Lower lobe of right lung (tissue), 2 donors: ENCODE results near the gene CD4. TPM values are rescaled to one million over a fixed set of nuclear protein-coding genes. Genes with fewer than 3 reads are reported as not detected.

ENCODE experiments used
- ATAC-seq, 2 donors: fragments of 200-7000 bp; cut with Tn5 transposase; one replicate each; pipeline ENCODE4 v1.9.1; 2020 to 2022; ENCODE audit warnings: mild to moderate bottlenecking in 2 of 2, moderate library complexity in 2 of 2
- DNase-seq: peaks from one replicate; pipeline ENCODE4 v3.0.0-alpha.2; 2020
- H3K27ac ChIP-seq: fragments of 200-600 bp; one replicate; pipeline ENCODE4 v1.8.0; 2022
- H3K27me3 ChIP-seq: fragments of 200-600 bp; one replicate; pipeline ENCODE4 v1.8.0; 2022; ENCODE audit warnings: low read depth
- H3K36me3 ChIP-seq: fragments of 200-600 bp; one replicate; pipeline ENCODE4 v1.8.0; 2022; ENCODE audit warnings: mild to moderate bottlenecking
- H3K4me1 ChIP-seq: fragments of 200-600 bp; one replicate; pipeline ENCODE4 v1.8.0; 2022
- H3K4me3 ChIP-seq: fragments of 200-600 bp; one replicate; pipeline ENCODE4 v1.8.0; 2022; ENCODE audit warnings: mild to moderate bottlenecking
- H3K9me3 ChIP-seq: fragments of 200-600 bp; one replicate; pipeline ENCODE4 v1.8.0; 2022
- intact Hi-C: fragments of 100-400 bp; cut with DNase I; formaldehyde crosslinking; loops from one replicate; pipeline ENCODE4 v1.11.0; 2022
- total RNA-seq: library from RNA; stranded (reverse); fragmentation: NEBNext Ultra II Directional; extraction: Animal tissue kit (Norgen Biotek cat#: 25700); gene quantifications from one replicate; pipeline ENCODE4 v1.2.1, GENCODE V29; 2021
- TF ChIP-seq, protein P1 (sequence below): fragments of 200-600 bp; IDR thresholded peaks from one replicate; pipeline ENCODE4 v1.8.0; 2022; ENCODE audit warnings: antibody characterized with exemption, mild to moderate bottlenecking
- donor health status: DM: no; HTN: yes; CAD: no; lungs with severe emphysema.

Gene CD4
- total RNA-seq, 1 donor from 2014 or later: 80.3 TPM

- intact Hi-C loops: loop anchor here (10.0 kb wide), 1 partner anchor 50 kb away; no protein-coding TSS in a partner anchor
- TF ChIP-seq, protein P1, sequence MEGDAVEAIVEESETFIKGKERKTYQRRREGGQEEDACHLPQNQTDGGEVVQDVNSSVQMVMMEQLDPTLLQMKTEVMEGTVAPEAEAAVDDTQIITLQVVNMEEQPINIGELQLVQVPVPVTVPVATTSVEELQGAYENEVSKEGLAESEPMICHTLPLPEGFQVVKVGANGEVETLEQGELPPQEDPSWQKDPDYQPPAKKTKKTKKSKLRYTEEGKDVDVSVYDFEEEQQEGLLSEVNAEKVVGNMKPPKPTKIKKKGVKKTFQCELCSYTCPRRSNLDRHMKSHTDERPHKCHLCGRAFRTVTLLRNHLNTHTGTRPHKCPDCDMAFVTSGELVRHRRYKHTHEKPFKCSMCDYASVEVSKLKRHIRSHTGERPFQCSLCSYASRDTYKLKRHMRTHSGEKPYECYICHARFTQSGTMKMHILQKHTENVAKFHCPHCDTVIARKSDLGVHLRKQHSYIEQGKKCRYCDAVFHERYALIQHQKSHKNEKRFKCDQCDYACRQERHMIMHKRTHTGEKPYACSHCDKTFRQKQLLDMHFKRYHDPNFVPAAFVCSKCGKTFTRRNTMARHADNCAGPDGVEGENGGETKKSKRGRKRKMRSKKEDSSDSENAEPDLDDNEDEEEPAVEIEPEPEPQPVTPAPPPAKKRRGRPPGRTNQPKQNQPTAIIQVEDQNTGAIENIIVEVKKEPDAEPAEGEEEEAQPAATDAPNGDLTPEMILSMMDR: no peak
- peaks cover 18% of the 10 kb centered on the region for H3K4me1 ChIP-seq
- ATAC-seq (no peak), DNase-seq (no peak)
- H3K9me3 ChIP-seq: no peaks in the 10 kb centered on the region
- H3K36me3 ChIP-seq: no peaks in the 10 kb centered on the region
- H3K27ac ChIP-seq: no peak overlapping the region
- H3K27me3 ChIP-seq: no peaks in the 10 kb centered on the region
- H3K4me3 ChIP-seq: no peak overlapping the region
Observed at GRCh38 chr12:6784761-6785160, 4.6 kb upstream of the CD4 start.

- no peaks in the 10 kb centered on the region for H3K36me3 ChIP-seq
- H3K27me3 ChIP-seq: no peaks in the 10 kb centered on the region
- no peaks in the 10 kb centered on the region for H3K9me3 ChIP-seq
- DNase-seq (no peak), ATAC-seq (no peak)
- peaks cover 27% of the 10 kb centered on the region for H3K4me1 ChIP-seq
- intact Hi-C loops: loop anchor here (10.0 kb wide), 1 partner anchor 52 kb away; no protein-coding TSS in a partner anchor
- H3K4me3 ChIP-seq: no peak overlapping the region
- TF ChIP-seq, protein P1: no peak
- no peak overlapping the region for H3K27ac ChIP-seq
Observed at GRCh38 chr12:6786416-6787094, 2.8 kb upstream of the CD4 start.

- TF ChIP-seq, protein P1: no peak
- Histone ChIP-seq H3K27ac (no peak overlapping the region), H3K4me3 (no peak overlapping the region), H3K4me1 (peaks cover 35% of the 10 kb centered on the region), H3K36me3 (no peaks in the 10 kb centered on the region), H3K27me3 (no peaks in the 10 kb centered on the region), H3K9me3 (no peaks in the 10 kb centered on the region)
- no peak for DNase-seq
- intact Hi-C loops: loop anchor here (10.0 kb wide), 1 partner anchor 53 kb away; no protein-coding TSS in a partner anchor
- ATAC-seq: no peak
Observed at GRCh38 chr12:6787309-6787708, 2.0 kb upstream of the CD4 start.

- ATAC-seq (peak in 1 of 2 donors; percentile 17), DNase-seq (no peak)
- TF ChIP-seq, protein P1: no peak
- H3K9me3 ChIP-seq: no peaks in the 10 kb centered on the region
- peaks cover 4% of the 10 kb centered on the region for H3K36me3 ChIP-seq
- H3K4me3 ChIP-seq: peak overlapping the region; percentile 55
- intact Hi-C loops: no loop called here
- H3K27me3 ChIP-seq: no peaks in the 10 kb centered on the region
- H3K4me1 ChIP-seq: peaks cover 43% of the 10 kb centered on the region
- peak overlapping the region; percentile 82 for H3K27ac ChIP-seq
Observed at GRCh38 chr12:6790496-6791150, 1.3 kb downstream of the CD4 start.

GRCh38 chr12:6791931-6792520 lies 2.7 kb downstream of the CD4 start:
- H3K27ac ChIP-seq: peak overlapping the region; percentile 73
- intact Hi-C loops: no loop called here
- peaks cover 15% of the 10 kb centered on the region for H3K36me3 ChIP-seq
- H3K27me3 ChIP-seq: no peaks in the 10 kb centered on the region
- DNase-seq: no peak
- no peaks in the 10 kb centered on the region for H3K9me3 ChIP-seq
- H3K4me3 ChIP-seq: peak overlapping the region; percentile 55
- peak in 1 of 2 donors; percentile 7 for ATAC-seq
- H3K4me1 ChIP-seq: peaks cover 43% of the 10 kb centered on the region
- TF ChIP-seq, protein P1: no peak
